Cardiac septum (tissue), 1 donor: ENCODE measurements around the gene CACNA1F. TPM values are rescaled to one million over a fixed set of nuclear protein-coding genes. Genes with fewer than 3 reads are reported as not detected.
"Not testable (repeated sequence)": the region's sequence is repeated elsewhere in the genome, so short reads cannot be mapped to it uniquely, and the experiment has no call there.

Experiments used
- DNase-seq: peaks from one replicate; pipeline ENCODE4 v3.0.0-alpha.2; 2020; ENCODE audit warnings: low spot score
- intact Hi-C: fragments of 100-400 bp; cut with DNase I; formaldehyde crosslinking; loops from one replicate; pipeline ENCODE4 v1.14.0; 2022
- total RNA-seq: library from RNA; stranded (reverse); fragmentation: NEBNext Ultra II Directional; extraction: Animal tissue kit (Norgen Biotek cat#: 25700); gene quantifications from one replicate; pipeline ENCODE4 v1.2.1, GENCODE V29; 2021
- donor health status: DM: no; HTN: no; CAD: no.

The CACNA1F gene
- total RNA-seq, 1 donor from 2014 or later, result 0.08 TPM

DNA sequence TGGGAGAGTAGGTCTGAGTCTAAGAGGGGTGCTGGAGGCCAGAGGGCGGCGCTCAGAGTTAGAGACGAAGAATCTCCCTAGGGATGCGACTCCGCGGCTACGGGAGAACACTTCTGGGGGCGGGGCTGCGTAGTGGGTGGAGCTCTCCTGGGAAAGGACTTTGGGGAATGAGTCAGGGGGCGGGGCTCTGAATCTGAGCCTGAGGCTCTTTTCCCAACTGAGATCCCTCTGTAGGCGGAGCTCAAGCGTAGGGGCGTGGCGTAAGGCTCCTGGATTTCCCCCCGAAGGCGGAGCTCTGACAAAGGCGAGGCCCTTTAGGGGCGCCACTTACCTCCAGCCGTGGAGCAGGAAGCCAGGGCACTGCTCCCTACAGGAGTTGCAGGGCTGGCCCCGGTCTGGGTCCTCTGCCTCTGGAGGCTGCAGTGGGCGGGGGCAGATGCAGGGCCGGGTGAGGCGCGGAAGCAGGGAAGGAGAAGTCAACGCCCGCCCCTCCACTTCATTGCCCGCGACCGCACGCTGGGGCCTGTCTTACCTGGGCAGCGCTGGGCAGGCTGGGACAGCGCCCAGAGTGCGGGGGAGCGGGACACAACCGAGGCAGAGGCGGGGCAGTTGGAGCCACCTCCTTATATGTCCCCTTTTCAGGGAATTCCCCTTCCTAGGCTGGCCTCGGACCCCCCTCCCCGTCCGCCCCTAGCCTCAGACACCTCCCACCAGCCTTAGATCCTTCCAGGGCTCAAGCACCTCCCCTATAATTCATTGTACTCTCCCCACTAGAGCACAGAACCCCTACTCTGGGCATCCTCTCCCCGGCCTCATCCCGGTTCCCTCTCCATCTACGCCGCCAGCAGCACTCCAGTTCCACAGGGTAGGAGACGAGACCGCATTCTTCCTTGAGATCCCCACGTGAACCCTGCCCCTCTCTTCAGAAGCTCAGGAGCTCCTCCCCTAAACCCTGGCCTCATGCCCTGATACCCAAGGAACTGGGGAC is 48.6 kb downstream of the CACNA1F start:
- intact Hi-C loops, result loop anchor here (2.0 kb wide), 1 partner anchor 20 kb away; no protein-coding TSS in a partner anchor

GRCh38 chrX:49183701-49184281 is 49.3 kb downstream of the CACNA1F start:
- intact Hi-C loops, result loop anchor here (2.0 kb wide), 1 partner anchor 19 kb away; no protein-coding TSS in a partner anchor
- no peak for DNase-seq

More for the DNA sequence above, 48.6 kb downstream of the CACNA1F start:
- DNase-seq, result peak; percentile 92

DNA sequence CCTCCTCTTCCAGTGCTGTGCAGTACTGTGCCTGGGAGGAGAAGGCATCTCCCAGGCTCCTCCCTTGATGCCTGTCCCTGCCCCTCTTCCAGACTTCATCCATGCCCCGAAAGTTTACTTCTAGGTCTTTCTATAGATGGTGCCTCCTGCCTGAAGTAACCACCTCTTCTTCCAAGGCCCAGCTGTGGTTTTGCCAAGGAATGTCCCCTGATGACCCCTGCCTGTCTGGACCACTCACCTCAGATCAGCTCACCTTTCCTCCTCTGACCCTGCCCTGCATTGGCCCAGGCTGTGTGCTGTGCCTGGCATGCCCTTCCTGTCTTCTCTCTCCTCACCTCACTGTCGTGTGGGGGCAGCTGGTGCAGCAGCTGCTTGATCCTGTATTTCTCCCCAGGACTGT is 53.8 kb downstream of the CACNA1F start:
- no peak for DNase-seq
- intact Hi-C loops, result no loop called here

DNA sequence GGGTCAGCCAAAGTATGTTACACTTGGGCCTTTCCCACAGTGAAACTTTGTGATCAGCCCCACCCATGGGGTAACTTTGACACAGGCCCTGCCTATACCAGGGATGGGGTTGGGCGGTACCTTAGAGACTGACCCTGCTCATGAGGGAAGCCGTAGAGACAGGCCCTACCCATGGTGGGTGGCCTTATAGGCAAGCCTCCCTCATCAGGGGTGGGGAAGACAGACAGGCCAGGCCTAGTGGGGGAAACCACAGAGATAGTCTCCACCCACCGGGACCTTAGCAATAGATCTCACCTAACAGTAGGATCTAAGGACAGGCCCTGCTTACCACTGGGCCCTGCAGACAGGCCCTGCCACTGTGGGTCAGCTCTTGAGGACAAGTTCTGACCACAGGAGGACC is 54.6 kb downstream of the CACNA1F start:
- intact Hi-C loops, result no loop called here
- no peak for DNase-seq

GRCh38 chrX:49177873-49178480 is 55.2 kb downstream of the CACNA1F start:
- intact Hi-C loops, result no loop called here
- no peak for DNase-seq

- DNase-seq, result no peak
- intact Hi-C loops, result no loop called here
Measured at GRCh38 chrX:49177338-49177833, 55.8 kb downstream of the CACNA1F start.

GRCh38 chrX:49176421-49177326 is 56.5 kb downstream of the CACNA1F start:
- intact Hi-C loops, result no loop called here
- no peak for DNase-seq

DNA sequence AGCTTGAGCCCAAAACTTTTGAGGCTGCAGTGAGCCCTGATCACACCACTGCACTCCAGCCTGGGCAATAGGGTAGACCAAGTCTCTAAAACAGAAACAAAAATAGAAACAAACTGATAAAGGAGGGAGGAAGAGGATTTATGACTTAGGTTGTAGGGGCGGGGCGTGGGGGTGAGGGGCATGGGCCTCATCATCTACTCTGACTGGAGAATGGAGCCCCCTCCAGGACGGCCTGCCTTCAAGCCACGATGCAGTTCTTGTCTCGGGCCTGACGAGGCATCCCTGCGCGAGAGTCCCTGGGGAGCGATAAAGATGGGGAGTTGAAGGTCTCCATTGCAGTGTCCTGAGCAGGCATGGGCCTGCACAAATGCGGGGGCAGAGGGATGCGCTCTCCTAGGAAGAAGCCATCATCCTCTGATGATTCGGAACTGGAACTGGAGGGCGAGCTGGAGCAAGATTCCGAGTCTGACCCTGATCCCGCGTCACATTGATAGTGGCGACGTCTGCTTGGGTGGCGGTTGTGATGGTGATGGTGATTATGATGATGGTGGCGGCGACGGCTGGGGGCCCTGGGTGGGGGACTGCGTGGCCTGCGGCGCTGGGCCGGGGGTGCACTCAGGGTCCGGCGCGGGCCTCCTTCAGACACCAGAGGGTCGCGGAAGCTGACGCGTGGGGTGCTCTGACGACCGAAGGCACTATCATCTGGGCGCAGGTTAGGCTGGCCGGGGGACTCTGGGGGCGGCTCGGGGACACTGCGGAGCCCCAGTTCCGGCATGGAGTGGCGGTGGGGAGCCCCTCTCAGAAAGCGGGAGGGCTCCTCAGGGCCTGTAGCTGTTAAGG is 57.5 kb downstream of the CACNA1F start:
- no peak for DNase-seq
- intact Hi-C loops, result no loop called here

GRCh38 chrX:49174723-49175122 is 58.4 kb downstream of the CACNA1F start:
- DNase-seq, result no peak
- intact Hi-C loops, result no loop called here

DNA sequence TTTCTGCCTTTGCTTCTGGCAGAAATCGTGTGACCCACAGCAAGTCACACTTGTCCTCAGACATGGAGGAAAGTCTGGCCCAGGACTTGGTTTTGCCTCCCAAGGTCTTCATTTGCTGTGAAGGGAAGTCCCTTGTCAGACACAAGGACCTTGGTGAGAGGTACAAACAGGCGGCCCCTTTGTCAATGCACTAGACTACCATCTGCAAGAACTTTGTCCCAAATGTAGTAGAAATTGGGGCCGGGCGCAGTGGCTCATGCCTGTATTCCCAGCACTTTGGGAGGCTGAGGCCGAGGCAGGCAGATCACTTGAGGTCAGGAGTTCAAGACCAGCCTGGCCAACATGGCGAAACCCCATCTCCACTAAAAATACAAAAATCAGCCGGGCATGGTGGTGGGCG is 59.6 kb downstream of the CACNA1F start:
- intact Hi-C loops, DNase-seq: not testable (repeated sequence)

GRCh38 chrX:49172280-49172780 is 60.8 kb downstream of the CACNA1F start:
- intact Hi-C loops, result no loop called here
- DNase-seq, result peak; percentile 91

DNA sequence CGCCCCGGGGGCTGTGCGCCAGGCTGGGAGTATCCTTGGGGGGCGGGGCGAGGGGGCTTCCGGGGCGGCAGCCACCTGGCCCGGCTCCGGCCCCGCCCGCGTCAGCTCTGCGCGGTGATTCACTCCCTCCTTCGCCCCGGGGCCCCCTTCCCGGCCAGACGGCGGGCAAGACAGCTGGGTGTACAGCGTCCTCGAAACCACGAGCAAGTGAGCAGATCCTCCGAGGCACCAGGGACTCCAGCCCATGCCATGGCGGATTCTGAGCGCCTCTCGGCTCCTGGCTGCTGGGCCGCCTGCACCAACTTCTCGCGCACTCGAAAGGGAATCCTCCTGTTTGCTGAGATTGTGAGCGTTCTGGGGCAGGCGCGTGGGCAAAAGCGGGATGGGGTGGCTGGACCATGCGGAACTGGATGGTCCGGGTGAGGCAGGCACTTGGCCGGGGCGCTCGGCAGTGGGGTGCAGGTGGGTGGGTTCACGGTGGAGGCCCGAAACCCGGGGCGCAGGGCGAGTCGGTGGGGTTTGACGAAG is 61.3 kb downstream of the CACNA1F start, which contains the start of gene PLP2:
Gene PLP2, plus strand, starts transcription at position 147 of the 528 bp plus-strand sequence. Its CDS starts 103 bp downstream, at position 250.
- intact Hi-C loops, result no loop called here
- DNase-seq, result no peak

DNA sequence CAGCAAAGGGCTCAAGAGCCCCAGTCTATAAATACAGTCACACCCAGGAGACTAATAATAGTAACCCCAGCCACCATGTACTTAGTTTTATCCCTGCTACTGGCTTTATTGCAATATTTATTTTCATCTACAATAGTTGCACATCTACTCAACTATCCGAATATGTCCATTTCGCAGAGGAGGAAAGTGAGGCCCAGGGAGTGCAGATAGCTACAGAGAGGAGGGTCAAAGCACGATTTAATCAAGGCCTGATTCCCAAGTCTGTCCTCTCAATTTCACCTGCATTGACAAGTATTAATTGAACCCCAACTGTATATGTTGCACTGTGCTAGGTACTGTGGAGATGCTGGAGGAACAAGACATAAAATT is 65.4 kb downstream of the CACNA1F start:
- intact Hi-C loops, result no loop called here
- no peak for DNase-seq

DNA sequence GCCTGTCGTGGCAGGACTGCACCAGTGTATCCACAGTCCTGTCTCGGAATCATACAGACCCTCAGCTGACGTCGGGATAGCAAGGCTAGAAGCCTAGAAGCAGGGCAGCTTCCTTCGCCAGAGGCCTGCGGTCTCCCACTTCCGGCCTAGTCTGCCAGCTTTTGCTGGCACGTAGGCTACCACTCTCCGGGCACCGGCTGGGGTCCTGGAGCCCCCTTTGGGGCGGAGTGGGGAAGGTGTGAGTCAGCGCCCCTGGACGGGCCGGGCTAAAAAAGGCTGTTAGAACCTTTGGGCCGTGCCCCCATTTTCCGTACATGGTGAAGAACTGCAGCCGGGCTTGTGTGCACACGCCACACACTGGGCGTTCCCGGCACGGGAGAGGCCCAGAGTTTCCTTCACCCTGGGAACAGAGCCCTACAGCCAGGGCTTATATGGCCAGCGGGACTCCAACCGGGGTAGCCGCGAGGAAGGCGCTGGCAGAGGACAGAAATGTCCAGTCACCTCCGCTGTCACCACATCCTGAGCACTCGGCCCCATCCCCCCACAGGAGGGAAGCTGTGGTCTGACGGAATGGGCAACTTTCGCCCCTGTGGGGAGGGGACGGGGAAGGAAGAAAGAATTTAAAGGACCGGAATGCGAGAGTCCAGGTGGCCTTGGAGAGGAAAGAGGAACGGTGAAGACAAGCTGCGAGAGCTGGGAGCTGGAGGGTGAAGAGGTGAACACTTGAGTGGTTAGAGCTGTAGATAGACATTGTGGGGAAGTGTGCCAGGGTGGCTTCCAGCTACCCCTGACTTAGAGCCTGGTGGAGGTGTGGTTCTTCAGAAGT is 66.0 kb downstream of the CACNA1F start:
- intact Hi-C loops, result no loop called here

DNA sequence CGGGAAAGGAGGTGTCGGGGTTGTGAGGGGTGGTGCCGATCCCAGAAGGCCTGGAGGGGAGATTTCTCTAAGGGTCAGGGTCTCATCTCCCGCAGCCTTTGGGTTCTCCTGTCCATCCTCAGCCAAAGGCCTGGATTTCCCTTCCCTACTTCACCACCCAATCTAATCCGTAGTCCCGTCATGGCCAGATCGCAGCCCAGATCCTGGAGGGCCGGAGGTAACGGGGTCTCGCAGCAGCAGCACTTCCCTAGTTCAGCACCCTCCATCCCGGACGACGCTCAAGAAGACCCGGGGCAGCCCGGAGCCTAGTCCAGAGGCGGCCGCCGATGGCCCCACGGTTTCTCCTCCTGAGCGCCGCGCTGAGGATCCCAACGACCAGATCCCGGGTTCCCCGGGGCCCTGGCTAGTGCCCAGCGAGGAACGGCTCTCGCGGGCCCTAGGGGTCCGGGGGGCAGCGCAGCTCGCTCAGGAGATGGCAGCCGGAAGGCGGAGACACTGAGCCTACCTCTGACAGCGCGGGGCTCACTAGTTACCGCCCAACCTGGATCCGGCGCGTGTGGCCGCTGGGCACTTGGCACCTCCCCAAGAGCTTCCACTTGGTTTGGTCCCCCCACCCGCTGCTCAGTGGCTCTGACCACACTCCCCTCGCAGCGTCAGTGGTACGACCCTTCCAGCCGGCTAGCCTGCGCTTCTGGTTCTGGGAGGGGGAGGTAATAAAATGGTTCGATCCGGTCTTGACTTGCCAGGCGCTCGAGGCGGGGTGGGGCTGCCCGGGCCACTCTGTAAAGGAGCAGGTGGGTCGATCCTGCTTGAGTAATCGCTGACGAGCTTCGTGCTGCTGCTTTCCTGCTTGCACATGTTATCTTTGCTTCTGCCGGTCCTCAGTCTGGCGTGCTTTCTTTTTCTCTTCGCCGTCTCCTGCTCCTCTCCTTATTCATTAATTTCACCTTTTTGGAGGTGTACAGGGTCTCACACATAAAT is 66.9 kb downstream of the CACNA1F start:
- DNase-seq, result peak; percentile 91
- intact Hi-C loops, result loop anchor here (2.0 kb wide), 1 partner anchor 19 kb away; no protein-coding TSS in a partner anchor

More for the DNA sequence above, 66.0 kb downstream of the CACNA1F start:
- peak; percentile 92 for DNase-seq
